Stimulated activated naive CD4-positive, alpha-beta T cell (primary cell): ENCODE measurements around the gene TPM3.
"Not testable (repeated sequence)": the region's sequence is repeated elsewhere in the genome, so short reads cannot be mapped to it uniquely, and the experiment has no call there.

Experiments
- DNase-seq, 6 experiments: peaks; one replicate each; lab custom pipeline; 2025; lab: John Stamatoyannopoulos, UW

The TPM3 gene

GRCh38 chr1:154205778-154206177 is 13.9 kb upstream of the TPM3 start:
- DNase-seq, result not testable (repeated sequence)

GRCh38 chr1:154199563-154199879 is 7.6 kb upstream of the TPM3 start:
- DNase-seq, result no peak

GRCh38 chr1:154198756-154199562 is 7.1 kb upstream of the TPM3 start:
- DNase-seq, result peak; percentile 5 to 65 (median 33)

- no peak for DNase-seq
Measured at GRCh38 chr1:154193821-154194220, 1.9 kb upstream of the TPM3 start.

- no peak for DNase-seq
Measured at GRCh38 chr1:154192476-154192875, 576 bp upstream of the TPM3 start.

- no peak for DNase-seq
Measured at GRCh38 chr1:154190550-154190949, 1.4 kb downstream of the TPM3 start.

GRCh38 chr1:154186852-154187501 is 4.9 kb downstream of the TPM3 start:
- no peak for DNase-seq

- peak; percentile 28 to 69 (median 44) for DNase-seq
Measured at GRCh38 chr1:154186177-154186576, 5.7 kb downstream of the TPM3 start.

- DNase-seq, result peak; percentile 86 to 93 (median 91)
Measured at GRCh38 chr1:154183046-154183915, 8.6 kb downstream of the TPM3 start.

- peak; percentile 36 to 61 (median 59) for DNase-seq
Measured at GRCh38 chr1:154182344-154183045, 9.4 kb downstream of the TPM3 start.

GRCh38 chr1:154181944-154182343 is 10.0 kb downstream of the TPM3 start:
- no peak for DNase-seq

GRCh38 chr1:154179946-154180687 is 11.8 kb downstream of the TPM3 start:
- no peak for DNase-seq

- DNase-seq, result peak in 1 of 6 experiments; percentile 9
Measured at GRCh38 chr1:154178911-154179811, 12.7 kb downstream of the TPM3 start.

GRCh38 chr1:154178013-154178412 is 13.9 kb downstream of the TPM3 start:
- DNase-seq, result no peak

- DNase-seq, result no peak
Measured at GRCh38 chr1:154176337-154176736, 15.6 kb downstream of the TPM3 start.

GRCh38 chr1:154174654-154175053 is 17.2 kb downstream of the TPM3 start:
- DNase-seq, result no peak

- DNase-seq, result no peak
Measured at GRCh38 chr1:154171880-154172279, 20.0 kb downstream of the TPM3 start.

- DNase-seq, result no peak
Measured at GRCh38 chr1:154171223-154171583, 20.7 kb downstream of the TPM3 start.

GRCh38 chr1:154170547-154171222 is 21.2 kb downstream of the TPM3 start:
- DNase-seq, result no peak

- no peak for DNase-seq
Measured at GRCh38 chr1:154167461-154167860, 24.4 kb downstream of the TPM3 start.
